Vagina (tissue), 2 donors: ENCODE data around the gene FRK. TPM values are rescaled to one million over a fixed set of nuclear protein-coding genes. Genes with fewer than 3 reads are reported as not detected.

ENCODE experiments used
- DNase-seq, 2 donors: peaks; one replicate each; pipeline ENCODE4 v3.0.0-alpha.2; 2017; ENCODE audit errors: extremely low spot score in 2 of 2
- H3K27ac ChIP-seq: fragments of 200-600 bp; sonication (generic); one replicate; pipeline ENCODE4 v1.5.1; 2019
- H3K27me3 ChIP-seq: fragments of 200-600 bp; sonication (generic); one replicate; pipeline ENCODE4 v1.5.1; 2019
- H3K36me3 ChIP-seq, 2 donors: fragments of 200-600 bp; sonication (generic); one replicate each; pipeline ENCODE4 v1.5.1; 2017 to 2019
- H3K4me1 ChIP-seq: fragments of 200-600 bp; sonication (generic); one replicate; pipeline ENCODE4 v1.5.1; 2019
- H3K4me3 ChIP-seq, 2 donors: fragments of 200-600 bp; sonication (generic); 1 replicate in 1 of 2; 2 replicates in 1 of 2; pipeline ENCODE4 v1.5.1; 2016 to 2019
- H3K9me3 ChIP-seq: fragments of 200-600 bp; sonication (generic); one replicate; pipeline ENCODE4 v1.5.1; 2019
- POLR2A ChIP-seq, 2 donors: fragments of 450-650 bp; IDR thresholded peaks; one replicate each; pipeline ENCODE4 v1.6.1; 2017; ENCODE audit warnings: antibody characterized with exemption in 2 of 2, mild to moderate bottlenecking in 2 of 2, moderate library complexity in 2 of 2
- POLR2AphosphoS5 ChIP-seq, 2 donors: sonication (generic); formaldehyde crosslinking; IDR thresholded peaks; one replicate each; pipeline ENCODE4 v1.9.0; 2017; ENCODE audit warnings: antibody characterized with exemption in 2 of 2, mild to moderate bottlenecking in 2 of 2, low read depth in 1 of 2; ENCODE audit not compliant: insufficient read depth in 1 of 2
- intact Hi-C: fragments of 100-400 bp; cut with DNase I; formaldehyde crosslinking; loops from one replicate; pipeline ENCODE4 v1.15.1; 2023
- total RNA-seq: library from RNA; depleted of rRNA; stranded (reverse); fragments of >200 nt; gene quantifications from one replicate; pipeline ENCODE4 v1.2.3, GENCODE V29; 2016
- TF ChIP-seq, protein P1 (sequence below), 3 experiments: fragments of 450-650 bp in 2 of 3; fragments of 200-600 bp in 1 of 3; sonication (generic) in 1 of 3; IDR thresholded peaks; one replicate each; pipeline ENCODE4 v1.5.1; 2017 to 2019; ENCODE audit warnings: antibody characterized with exemption in 3 of 3, mild to moderate bottlenecking in 2 of 3, moderate library complexity in 2 of 3

Gene FRK
- total RNA-seq, 1 donor from 2014 or later: 3.9 TPM

DNA sequence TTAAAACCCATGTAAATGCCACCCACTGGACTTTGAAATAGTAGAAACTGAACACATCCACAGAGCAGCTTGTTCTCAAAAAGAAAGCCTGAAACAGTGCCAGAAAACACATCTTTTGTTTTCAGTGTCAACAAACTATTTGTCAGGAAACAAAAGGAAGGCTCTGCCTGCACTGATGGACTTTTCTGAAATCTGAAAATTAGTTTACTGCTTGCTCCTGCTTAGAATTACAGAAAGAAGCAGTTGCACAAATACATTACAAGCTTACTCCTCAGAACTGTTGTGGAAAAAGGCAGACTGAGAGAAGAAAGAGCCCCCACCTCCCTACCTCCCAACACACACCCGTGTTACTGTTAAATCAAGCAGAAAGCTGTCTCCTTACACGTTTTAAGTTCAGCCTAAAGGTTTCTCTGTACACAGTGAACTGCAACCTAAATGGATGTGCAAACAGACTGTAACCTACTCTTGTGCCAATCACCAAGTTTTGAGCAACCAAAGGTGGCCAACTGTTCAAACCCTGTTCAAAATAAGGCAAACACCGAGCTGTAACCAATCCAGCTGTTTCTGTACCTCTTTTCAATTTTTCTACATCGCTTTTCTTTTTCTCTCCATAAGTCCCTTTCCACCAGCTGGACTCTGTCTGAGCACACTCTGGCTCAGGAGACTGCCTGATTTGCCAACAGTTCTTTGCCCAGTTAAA is 43.7 kb downstream of the FRK start:
- H3K9me3 ChIP-seq: no peaks in the 10 kb centered on the region
- intact Hi-C loops: loop anchor here (10.0 kb wide), 1 partner anchor 78 kb away; no protein-coding TSS in a partner anchor
- H3K27me3 ChIP-seq: no peaks in the 10 kb centered on the region
- TF ChIP-seq POLR2A (IDR thresholded peaks at IDR 0.05) (no peak), POLR2AphosphoS5 (IDR thresholded peaks at IDR 0.05; ENCODE audit: insufficient read depth in 1 of 2, low read depth in 1 of 2) (no peak)
- TF ChIP-seq, protein P1, sequence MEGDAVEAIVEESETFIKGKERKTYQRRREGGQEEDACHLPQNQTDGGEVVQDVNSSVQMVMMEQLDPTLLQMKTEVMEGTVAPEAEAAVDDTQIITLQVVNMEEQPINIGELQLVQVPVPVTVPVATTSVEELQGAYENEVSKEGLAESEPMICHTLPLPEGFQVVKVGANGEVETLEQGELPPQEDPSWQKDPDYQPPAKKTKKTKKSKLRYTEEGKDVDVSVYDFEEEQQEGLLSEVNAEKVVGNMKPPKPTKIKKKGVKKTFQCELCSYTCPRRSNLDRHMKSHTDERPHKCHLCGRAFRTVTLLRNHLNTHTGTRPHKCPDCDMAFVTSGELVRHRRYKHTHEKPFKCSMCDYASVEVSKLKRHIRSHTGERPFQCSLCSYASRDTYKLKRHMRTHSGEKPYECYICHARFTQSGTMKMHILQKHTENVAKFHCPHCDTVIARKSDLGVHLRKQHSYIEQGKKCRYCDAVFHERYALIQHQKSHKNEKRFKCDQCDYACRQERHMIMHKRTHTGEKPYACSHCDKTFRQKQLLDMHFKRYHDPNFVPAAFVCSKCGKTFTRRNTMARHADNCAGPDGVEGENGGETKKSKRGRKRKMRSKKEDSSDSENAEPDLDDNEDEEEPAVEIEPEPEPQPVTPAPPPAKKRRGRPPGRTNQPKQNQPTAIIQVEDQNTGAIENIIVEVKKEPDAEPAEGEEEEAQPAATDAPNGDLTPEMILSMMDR (IDR thresholded peaks at IDR 0.05): no peak
- H3K36me3 ChIP-seq: no peaks in the 10 kb centered on the region
- no peak for DNase-seq
- H3K4me3 ChIP-seq: no peak overlapping the region
- no peak overlapping the region for H3K27ac ChIP-seq
- peaks cover 25% of the 10 kb centered on the region for H3K4me1 ChIP-seq

DNA sequence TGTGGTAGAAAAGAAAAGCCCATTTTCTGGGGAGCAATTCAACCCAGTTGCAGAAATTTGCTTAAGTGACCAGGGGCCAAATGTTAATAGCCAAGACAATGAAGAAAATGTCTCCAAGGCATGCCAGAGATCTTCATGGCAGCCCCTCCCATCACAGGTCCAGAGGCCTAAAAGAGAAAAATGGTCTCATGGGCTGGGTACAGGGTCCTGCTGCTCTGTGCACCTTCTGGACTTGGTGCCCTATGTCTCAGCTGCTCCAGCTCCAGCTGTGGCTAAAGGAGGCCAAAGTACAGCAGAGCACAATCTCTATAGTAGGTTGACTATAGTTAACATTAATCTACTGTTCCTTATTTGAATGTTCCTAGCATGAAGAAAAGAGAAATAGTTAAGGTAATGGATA is 44.7 kb downstream of the FRK start:
- H3K27me3 ChIP-seq: no peaks in the 10 kb centered on the region
- H3K4me1 ChIP-seq: peaks cover 25% of the 10 kb centered on the region
- TF ChIP-seq, protein P1 (IDR thresholded peaks at IDR 0.05): no peak
- no peak for TF ChIP-seq POLR2AphosphoS5 (IDR thresholded peaks at IDR 0.05; ENCODE audit: insufficient read depth in 1 of 2, low read depth in 1 of 2)
- TF ChIP-seq POLR2A (IDR thresholded peaks at IDR 0.05): no peak
- H3K27ac ChIP-seq: no peak overlapping the region
- no peaks in the 10 kb centered on the region for H3K36me3 ChIP-seq
- no peaks in the 10 kb centered on the region for H3K9me3 ChIP-seq
- intact Hi-C loops: loop anchor here (10.0 kb wide), 1 partner anchor 79 kb away; no protein-coding TSS in a partner anchor
- no peak overlapping the region for H3K4me3 ChIP-seq
- no peak for DNase-seq

GRCh38 chr6:116015561-116015960 is 45.1 kb downstream of the FRK start:
- Histone ChIP-seq H3K27ac (no peak overlapping the region), H3K9me3 (no peaks in the 10 kb centered on the region), H3K4me3 (no peak overlapping the region), H3K4me1 (peaks cover 25% of the 10 kb centered on the region), H3K36me3 (no peaks in the 10 kb centered on the region), H3K27me3 (no peaks in the 10 kb centered on the region)
- intact Hi-C loops: loop anchor here (10.0 kb wide), 1 partner anchor 79 kb away; no protein-coding TSS in a partner anchor
- TF ChIP-seq POLR2A (IDR thresholded peaks at IDR 0.05): no peak
- TF ChIP-seq POLR2AphosphoS5 (IDR thresholded peaks at IDR 0.05; ENCODE audit: insufficient read depth in 1 of 2, low read depth in 1 of 2): no peak
- TF ChIP-seq, protein P1 (IDR thresholded peaks at IDR 0.05): no peak
- no peak for DNase-seq

DNA sequence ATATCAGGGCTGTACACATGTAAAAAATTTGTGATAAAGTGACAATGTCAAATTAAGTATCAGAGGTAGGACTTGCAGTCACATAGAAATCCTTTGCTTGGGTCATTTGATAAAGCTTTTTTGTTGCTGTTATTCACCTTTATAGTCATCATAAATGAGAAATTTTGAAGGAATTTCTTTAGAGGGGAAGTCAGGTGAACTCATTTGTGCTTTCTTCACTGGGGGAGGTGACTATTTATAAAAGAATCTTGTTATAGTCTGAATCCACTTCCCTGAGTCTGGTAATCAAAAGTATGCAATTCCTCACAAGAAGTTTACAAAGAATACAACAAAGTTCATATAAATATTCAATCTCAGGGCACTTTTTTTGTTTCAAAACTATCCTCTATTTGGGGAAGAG is 47.7 kb downstream of the FRK start:
- Histone ChIP-seq H3K9me3 (no peaks in the 10 kb centered on the region), H3K36me3 (no peaks in the 10 kb centered on the region), H3K4me1 (peaks cover 33% of the 10 kb centered on the region), H3K27me3 (no peaks in the 10 kb centered on the region), H3K27ac (no peak overlapping the region), H3K4me3 (no peak overlapping the region)
- no peak for DNase-seq
- intact Hi-C loops: loop anchor here (10.0 kb wide), 1 partner anchor 82 kb away; no protein-coding TSS in a partner anchor
- no peak for TF ChIP-seq POLR2AphosphoS5 (IDR thresholded peaks at IDR 0.05; ENCODE audit: insufficient read depth in 1 of 2, low read depth in 1 of 2)
- no peak for TF ChIP-seq POLR2A (IDR thresholded peaks at IDR 0.05)
- TF ChIP-seq, protein P1 (IDR thresholded peaks at IDR 0.05): no peak

GRCh38 chr6:116012471-116012949 is 48.2 kb downstream of the FRK start:
- intact Hi-C loops: loop anchor here (10.0 kb wide), 1 partner anchor 82 kb away; no protein-coding TSS in a partner anchor
- DNase-seq: no peak
- Histone ChIP-seq H3K4me1 (peaks cover 29% of the 10 kb centered on the region), H3K36me3 (no peaks in the 10 kb centered on the region), H3K27ac (no peak overlapping the region), H3K27me3 (no peaks in the 10 kb centered on the region), H3K9me3 (no peaks in the 10 kb centered on the region), H3K4me3 (no peak overlapping the region)
- TF ChIP-seq POLR2A (IDR thresholded peaks at IDR 0.05) (no peak), POLR2AphosphoS5 (IDR thresholded peaks at IDR 0.05; ENCODE audit: insufficient read depth in 1 of 2, low read depth in 1 of 2) (no peak)
- TF ChIP-seq, protein P1 (IDR thresholded peaks at IDR 0.05): no peak
